Astrocyte of the cerebellum (primary cell): ENCODE measurements around the gene GMEB2.
"Not testable (repeated sequence)": the region's sequence is repeated elsewhere in the genome, so short reads cannot be mapped to it uniquely, and the experiment has no call there.

Experiments
- DNase-seq: peaks from one replicate; pipeline ENCODE4 v3.0.0-alpha.2; 2011; ENCODE audit warnings: low read depth
- H3K4me3 ChIP-seq: 2 replicates; pipeline ENCODE4 v1.5.1; 2011; ENCODE audit warnings: mild to moderate bottlenecking, low read depth, low read length, moderate library complexity
- CTCF ChIP-seq: IDR thresholded peaks from 2 replicates; pipeline ENCODE4 v1.5.1; 2012; ENCODE audit warnings: low read length, low read depth, moderate library complexity, mild to moderate bottlenecking; ENCODE audit errors: missing control alignments
- in situ Hi-C: cut with HindIII; loops from 2 replicates; pipeline ENCODE4 v1.10.0; 2017; ENCODE audit warnings: low sequenced_read_pairs

The GMEB2 gene

GRCh38 chr20:63626424-63627128 is at the start of gene GMEB2:
TSS of gene GMEB2 (minus strand) at chr20:63627101. CDS start at chr20:63619397, 7,704 bp downstream.
- in situ Hi-C loops, result no loop called here
- no peak for DNase-seq
- TF ChIP-seq CTCF, result no peak
- peak within 1 kb of the TSS; percentile 96 for H3K4me3 ChIP-seq

- no peak for TF ChIP-seq CTCF
- DNase-seq, result no peak
- no peak overlapping the region for H3K4me3 ChIP-seq
- in situ Hi-C loops, result no loop called here
These were observed 48.9 kb upstream of the GMEB2 start for GRCh38 chr20:63675681-63676368.

GRCh38 chr20:63673951-63674350 is 47.0 kb upstream of the GMEB2 start:
- no peak for DNase-seq
- no peak overlapping the region for H3K4me3 ChIP-seq
- no peak for TF ChIP-seq CTCF
- in situ Hi-C loops, result no loop called here

GRCh38 chr20:63672666-63673065 is 45.8 kb upstream of the GMEB2 start:
- no peak for TF ChIP-seq CTCF
- H3K4me3 ChIP-seq, result no peak overlapping the region

GRCh38 chr20:63671695-63672094 is 44.8 kb upstream of the GMEB2 start:
- DNase-seq, in situ Hi-C loops, H3K4me3 ChIP-seq: not testable (repeated sequence)

More at GRCh38 chr20:63672666-63673065, 45.8 kb upstream of the GMEB2 start:
- in situ Hi-C loops, result no loop called here
- DNase-seq, result no peak

GRCh38 chr20:63668351-63668750 is 41.5 kb upstream of the GMEB2 start:
- in situ Hi-C loops, result loop anchor here (10.0 kb wide), 1 partner anchor 134 kb away; the partner anchor contains the start of gene PTK6
- no peak overlapping the region for H3K4me3 ChIP-seq
- TF ChIP-seq CTCF, result no peak
- no peak for DNase-seq

- TF ChIP-seq CTCF, result no peak
- in situ Hi-C loops, result loop anchor here (10.0 kb wide), 1 partner anchor 133 kb away; the partner anchor contains the start of gene PTK6
- no peak overlapping the region for H3K4me3 ChIP-seq
- no peak for DNase-seq
These were observed 41.0 kb upstream of the GMEB2 start for GRCh38 chr20:63667858-63668257.
